ENCODE results near the gene GABRB3.

The GABRB3 gene

DNA sequence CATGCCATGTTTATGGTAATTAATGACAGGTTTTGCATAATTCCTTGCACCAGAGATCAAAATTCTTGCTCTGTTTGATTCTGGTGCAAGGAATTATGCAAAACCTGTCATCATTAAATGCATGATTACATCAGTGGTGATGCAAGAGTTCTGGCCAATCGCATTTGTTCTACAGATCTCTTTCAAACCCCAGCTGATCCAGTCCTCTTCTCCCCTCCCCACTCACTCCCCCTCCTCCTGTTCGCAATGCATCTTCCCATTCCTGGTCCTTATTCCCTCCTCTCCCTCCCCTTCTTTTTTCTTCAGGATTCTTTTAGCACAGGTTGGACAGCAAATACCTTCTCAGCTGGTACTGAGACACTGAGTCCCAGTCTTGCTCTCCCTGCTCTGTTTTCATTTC lies 82.1 kb downstream of the GABRB3 start:
- H3K4me3 ChIP-seq (ENCODE audit: severe bottlenecking) = no peak overlapping the region
- H3K27ac ChIP-seq (ENCODE audit: poor library complexity, severe bottlenecking) = no peak overlapping the region
- DNase-seq (ENCODE audit: low spot score) (no peak), ATAC-seq (ENCODE audit: low read depth) (no peak)
- H3K9me3 ChIP-seq (ENCODE audit: severe bottlenecking) = no peaks in the 10 kb centered on the region
- no peaks in the 10 kb centered on the region for H3K4me1 ChIP-seq (ENCODE audit: insufficient read depth, poor library complexity, severe bottlenecking)
- TF ChIP-seq, protein P1, sequence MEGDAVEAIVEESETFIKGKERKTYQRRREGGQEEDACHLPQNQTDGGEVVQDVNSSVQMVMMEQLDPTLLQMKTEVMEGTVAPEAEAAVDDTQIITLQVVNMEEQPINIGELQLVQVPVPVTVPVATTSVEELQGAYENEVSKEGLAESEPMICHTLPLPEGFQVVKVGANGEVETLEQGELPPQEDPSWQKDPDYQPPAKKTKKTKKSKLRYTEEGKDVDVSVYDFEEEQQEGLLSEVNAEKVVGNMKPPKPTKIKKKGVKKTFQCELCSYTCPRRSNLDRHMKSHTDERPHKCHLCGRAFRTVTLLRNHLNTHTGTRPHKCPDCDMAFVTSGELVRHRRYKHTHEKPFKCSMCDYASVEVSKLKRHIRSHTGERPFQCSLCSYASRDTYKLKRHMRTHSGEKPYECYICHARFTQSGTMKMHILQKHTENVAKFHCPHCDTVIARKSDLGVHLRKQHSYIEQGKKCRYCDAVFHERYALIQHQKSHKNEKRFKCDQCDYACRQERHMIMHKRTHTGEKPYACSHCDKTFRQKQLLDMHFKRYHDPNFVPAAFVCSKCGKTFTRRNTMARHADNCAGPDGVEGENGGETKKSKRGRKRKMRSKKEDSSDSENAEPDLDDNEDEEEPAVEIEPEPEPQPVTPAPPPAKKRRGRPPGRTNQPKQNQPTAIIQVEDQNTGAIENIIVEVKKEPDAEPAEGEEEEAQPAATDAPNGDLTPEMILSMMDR (IDR thresholded peaks at IDR 0.05; ENCODE audit: poor library complexity, severe bottlenecking) = no peak
- H3K36me3 ChIP-seq (ENCODE audit: low read depth) = no peaks in the 10 kb centered on the region
- H3K27me3 ChIP-seq (ENCODE audit: insufficient read depth, poor library complexity, severe bottlenecking) = peaks cover 11% of the 10 kb centered on the region

DNA sequence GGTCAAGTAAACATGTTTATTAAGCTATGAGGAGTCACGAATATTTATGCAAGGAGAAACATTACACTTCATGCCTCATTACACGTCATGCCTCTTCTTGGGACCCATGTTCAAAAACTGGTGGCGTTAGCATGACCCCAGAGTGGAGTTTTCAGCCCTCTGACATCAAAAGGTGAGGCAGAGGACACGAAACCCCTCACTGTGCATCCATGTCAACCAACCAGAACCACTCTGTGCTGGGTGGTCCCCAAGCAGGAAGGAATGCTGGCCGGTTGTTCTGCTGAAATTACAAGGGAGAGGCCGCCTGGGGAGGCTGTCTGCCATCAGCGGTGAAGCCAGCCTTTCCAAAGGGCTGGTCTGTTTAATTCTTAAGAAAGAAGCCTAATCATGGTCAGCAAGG lies 83.4 kb downstream of the GABRB3 start:
- Histone ChIP-seq H3K27me3 (ENCODE audit: insufficient read depth, poor library complexity, severe bottlenecking) (peaks cover 11% of the 10 kb centered on the region), H3K4me1 (ENCODE audit: insufficient read depth, poor library complexity, severe bottlenecking) (no peaks in the 10 kb centered on the region), H3K36me3 (ENCODE audit: low read depth) (no peaks in the 10 kb centered on the region), H3K9me3 (ENCODE audit: severe bottlenecking) (no peaks in the 10 kb centered on the region), H3K4me3 (ENCODE audit: severe bottlenecking) (no peak overlapping the region), H3K27ac (ENCODE audit: poor library complexity, severe bottlenecking) (no peak overlapping the region)
- ATAC-seq (ENCODE audit: low read depth) (no peak), DNase-seq (ENCODE audit: low spot score) (no peak)
- TF ChIP-seq, protein P1 (IDR thresholded peaks at IDR 0.05; ENCODE audit: poor library complexity, severe bottlenecking) = no peak

DNA sequence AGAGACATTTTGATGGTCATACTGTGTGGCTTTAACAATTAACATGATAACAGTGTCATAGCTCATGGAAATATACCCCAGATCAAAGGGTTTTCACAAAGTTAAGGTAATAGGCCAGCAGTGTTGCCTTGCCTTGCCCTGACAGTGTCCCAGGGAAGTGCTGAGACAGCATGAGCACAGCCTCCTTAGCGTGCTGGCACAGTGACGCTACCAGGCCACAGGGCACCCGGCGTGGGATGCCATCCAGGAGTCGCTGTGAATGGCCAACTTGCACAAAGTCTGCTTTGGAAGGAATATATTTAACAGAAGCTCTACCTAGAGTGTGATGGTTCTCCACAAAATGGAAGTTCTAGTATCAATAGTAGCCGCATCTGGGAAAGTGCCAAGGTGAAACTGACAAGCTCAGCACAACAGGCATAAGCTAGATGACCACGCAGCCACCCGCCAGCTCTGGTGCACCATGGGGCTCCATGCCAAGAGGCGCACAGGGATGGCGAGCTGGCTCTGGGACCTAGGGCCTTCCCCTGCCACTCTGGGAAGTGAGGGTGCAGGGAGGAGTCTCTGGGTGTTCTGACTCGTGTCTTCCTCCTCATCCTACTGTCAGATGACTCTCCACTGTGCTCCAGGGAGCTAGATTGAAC lies 86.2 kb downstream of the GABRB3 start:
- H3K36me3 ChIP-seq (ENCODE audit: low read depth) = no peaks in the 10 kb centered on the region
- peaks cover 5% of the 10 kb centered on the region for H3K27me3 ChIP-seq (ENCODE audit: insufficient read depth, poor library complexity, severe bottlenecking)
- H3K4me1 ChIP-seq (ENCODE audit: insufficient read depth, poor library complexity, severe bottlenecking) = no peaks in the 10 kb centered on the region
- no peak overlapping the region for H3K4me3 ChIP-seq (ENCODE audit: severe bottlenecking)
- TF ChIP-seq, protein P1 (IDR thresholded peaks at IDR 0.05; ENCODE audit: poor library complexity, severe bottlenecking) = no peak
- no peaks in the 10 kb centered on the region for H3K9me3 ChIP-seq (ENCODE audit: severe bottlenecking)
- H3K27ac ChIP-seq (ENCODE audit: poor library complexity, severe bottlenecking) = no peak overlapping the region
- no peak for ATAC-seq (ENCODE audit: low read depth)
- no peak for DNase-seq (ENCODE audit: low spot score)

DNA sequence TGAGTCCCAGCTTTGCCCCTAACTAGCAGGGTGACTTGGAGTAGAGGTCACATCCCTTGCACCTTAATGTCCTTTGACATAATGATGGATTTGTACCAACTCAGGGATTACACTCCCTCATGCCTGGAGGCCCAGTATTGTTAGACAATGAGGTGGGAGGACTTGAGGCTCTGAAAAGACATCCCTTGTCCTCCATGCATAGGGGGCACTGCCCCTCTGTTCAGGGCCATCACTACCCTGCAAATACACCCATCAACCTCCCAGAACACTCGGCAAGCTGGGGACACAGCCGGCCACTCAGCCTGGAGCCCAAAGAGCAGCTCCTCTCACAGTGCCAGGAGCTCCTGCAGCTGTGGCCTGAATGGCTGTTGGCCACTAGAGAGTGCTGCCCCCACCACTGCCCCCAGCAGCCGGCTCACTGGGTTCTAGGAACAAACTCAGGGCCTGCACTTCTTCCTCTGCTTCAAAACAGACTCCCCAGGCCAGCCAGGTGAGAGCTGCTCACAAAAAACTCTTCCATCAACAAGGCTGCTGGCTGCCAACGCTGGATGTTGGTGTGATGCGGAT lies 90.2 kb downstream of the GABRB3 start:
- H3K4me3 ChIP-seq (ENCODE audit: severe bottlenecking) = no peak overlapping the region
- TF ChIP-seq, protein P1 (IDR thresholded peaks at IDR 0.05; ENCODE audit: poor library complexity, severe bottlenecking) = no peak
- no peaks in the 10 kb centered on the region for H3K4me1 ChIP-seq (ENCODE audit: insufficient read depth, poor library complexity, severe bottlenecking)
- H3K36me3 ChIP-seq (ENCODE audit: low read depth) = no peaks in the 10 kb centered on the region
- ATAC-seq (ENCODE audit: low read depth) (no peak), DNase-seq (ENCODE audit: low spot score) (no peak)
- H3K27ac ChIP-seq (ENCODE audit: poor library complexity, severe bottlenecking) = no peak overlapping the region
- peaks cover 8% of the 10 kb centered on the region for H3K27me3 ChIP-seq (ENCODE audit: insufficient read depth, poor library complexity, severe bottlenecking)
- H3K9me3 ChIP-seq (ENCODE audit: severe bottlenecking) = no peaks in the 10 kb centered on the region

DNA sequence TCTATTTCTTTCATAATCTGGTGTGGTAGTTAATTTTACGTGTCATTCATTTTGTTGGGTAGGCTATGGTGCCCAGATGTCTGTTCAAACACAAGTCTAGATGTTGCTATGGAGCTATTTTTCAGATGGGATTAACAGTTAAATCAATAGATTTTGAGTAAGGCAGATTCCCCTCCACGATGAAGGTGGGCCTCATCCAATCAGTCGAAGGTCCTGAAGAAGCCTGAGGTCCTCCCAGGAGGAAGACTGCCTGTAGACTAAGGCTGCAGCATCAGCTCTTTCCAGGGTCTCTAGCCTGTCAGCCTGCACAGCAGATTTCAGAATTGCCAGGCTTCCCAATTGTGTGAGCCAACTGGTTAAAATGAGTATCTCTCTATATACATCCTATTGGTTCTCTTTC lies 92.9 kb downstream of the GABRB3 start:
- H3K36me3 ChIP-seq (ENCODE audit: low read depth) = no peaks in the 10 kb centered on the region
- TF ChIP-seq, protein P1 (IDR thresholded peaks at IDR 0.05; ENCODE audit: poor library complexity, severe bottlenecking) = no peak
- no peak for DNase-seq (ENCODE audit: low spot score)
- H3K27ac ChIP-seq (ENCODE audit: poor library complexity, severe bottlenecking) = no peak overlapping the region
- no peaks in the 10 kb centered on the region for H3K4me1 ChIP-seq (ENCODE audit: insufficient read depth, poor library complexity, severe bottlenecking)
- H3K27me3 ChIP-seq (ENCODE audit: insufficient read depth, poor library complexity, severe bottlenecking) = peaks cover 9% of the 10 kb centered on the region
- H3K4me3 ChIP-seq (ENCODE audit: severe bottlenecking) = no peak overlapping the region
- H3K9me3 ChIP-seq (ENCODE audit: severe bottlenecking) = no peaks in the 10 kb centered on the region
- ATAC-seq (ENCODE audit: low read depth) = no peak

Data from RWPE2 (cell line).